HEK293 (cell line): ENCODE results near the gene CLIP1.
"Not testable (repeated sequence)": the region's sequence is repeated elsewhere in the genome, so short reads cannot be mapped to it uniquely, and the experiment has no call there.

Experiments
- CTCF ChIA-PET: fragments of 350-600 bp; formaldehyde crosslinking; extraction: SDS; loops from one replicate; lab custom pipeline; 2021; ENCODE audit warnings: antibody characterized with exemption; lab: Yijun Ruan, JAX
- POLR2A ChIA-PET: fragments of 300-600 bp; formaldehyde crosslinking; extraction: SDS; loops from one replicate; lab custom pipeline; 2020; ENCODE audit warnings: antibody characterized with exemption, inconsistent platforms; lab: Yijun Ruan, JAX
- H3K27ac ChIP-seq: fragments of 200-500 bp; sonication (Bioruptor generic); 2 replicates; pipeline ENCODE4 v1.5.1; 2014; ENCODE audit warnings: low read depth, low read length, control low read depth, inconsistent platforms; ENCODE audit errors: extremely low read depth
- H3K36me3 ChIP-seq, 2 experiments: fragments of 200-500 bp in 1 of 2; sonication (Bioruptor generic) in 1 of 2; 1 replicate in 1 of 2; 2 replicates in 1 of 2; pipeline ENCODE4 v1.5.1; 2014 to 2017; ENCODE audit warnings: inconsistent platforms in 2 of 2, low read length in 2 of 2; ENCODE audit not compliant: control insufficient read depth in 2 of 2, insufficient read depth in 1 of 2
- H3K4me1 ChIP-seq: fragments of 200-500 bp; sonication (Bioruptor generic); 2 replicates; pipeline ENCODE4 v1.5.1; 2014; ENCODE audit warnings: mild to moderate bottlenecking, low read length, inconsistent platforms; ENCODE audit not compliant: control insufficient read depth, insufficient read depth
- H3K4me3 ChIP-seq: 2 replicates; pipeline ENCODE4 v1.5.1; 2011; ENCODE audit warnings: low read depth, mild to moderate bottlenecking, control low read depth, low read length, moderate library complexity
- H3K9me3 ChIP-seq: fragments of 200-500 bp; sonication (Bioruptor generic); 2 replicates; pipeline ENCODE4 v1.5.1; 2014; ENCODE audit warnings: low read depth, low read length, inconsistent platforms; ENCODE audit not compliant: control insufficient read depth, insufficient read depth
- FEZF1 ChIP-seq: fragments of 450-650 bp; formaldehyde crosslinking; IDR thresholded peaks from 2 replicates; pipeline ENCODE4 v1.5.1; 2016; ENCODE audit warnings: missing biosample characterization, missing genetic modification characterization
- MYNN ChIP-seq: fragments of 450-650 bp; formaldehyde crosslinking; IDR thresholded peaks from 2 replicates; pipeline ENCODE4 v1.5.1; 2016; ENCODE audit warnings: missing biosample characterization, missing genetic modification characterization, borderline replicate concordance
- OSR2 ChIP-seq: fragments of 450-650 bp; formaldehyde crosslinking; IDR thresholded peaks from 2 replicates; pipeline ENCODE4 v1.5.1; 2016; ENCODE audit warnings: missing biosample characterization, missing genetic modification characterization
- SP3 ChIP-seq: fragments of 450-650 bp; formaldehyde crosslinking; IDR thresholded peaks from 2 replicates; pipeline ENCODE4 v1.5.1; 2016; ENCODE audit warnings: missing biosample characterization, missing genetic modification characterization
- ZFP69B ChIP-seq: fragments of 450-650 bp; formaldehyde crosslinking; IDR thresholded peaks from 2 replicates; pipeline ENCODE4 v1.5.1; 2016; ENCODE audit warnings: missing biosample characterization, missing genetic modification characterization
- ZIC2 ChIP-seq: fragments of 450-650 bp; formaldehyde crosslinking; IDR thresholded peaks from 2 replicates; pipeline ENCODE4 v1.5.1; 2016; ENCODE audit warnings: missing biosample characterization, missing genetic modification characterization
- ZNF112 ChIP-seq: fragments of 450-650 bp; formaldehyde crosslinking; IDR thresholded peaks from 2 replicates; pipeline ENCODE4 v1.5.0; 2017; ENCODE audit warnings: missing biosample characterization, missing genetic modification characterization
- ZNF121 ChIP-seq: fragments of 450-650 bp; formaldehyde crosslinking; IDR thresholded peaks from 2 replicates; pipeline ENCODE4 v1.5.1; 2016; ENCODE audit warnings: missing biosample characterization, missing genetic modification characterization
- ZNF18 ChIP-seq: fragments of 450-650 bp; formaldehyde crosslinking; IDR thresholded peaks from 2 replicates; pipeline ENCODE4 v1.5.1; 2016; ENCODE audit warnings: missing biosample characterization, missing genetic modification characterization
- ZNF202 ChIP-seq: fragments of 450-650 bp; formaldehyde crosslinking; IDR thresholded peaks from 2 replicates; pipeline ENCODE4 v1.5.1; 2016; ENCODE audit warnings: missing biosample characterization, missing genetic modification characterization, borderline replicate concordance
- ZNF214 ChIP-seq: fragments of 450-650 bp; formaldehyde crosslinking; IDR thresholded peaks from 2 replicates; pipeline ENCODE4 v1.5.1; 2017; ENCODE audit warnings: missing biosample characterization, mild to moderate bottlenecking, missing genetic modification characterization, borderline replicate concordance
- ZNF335 ChIP-seq: fragments of 450-650 bp; formaldehyde crosslinking; conservative IDR thresholded peaks from 2 replicates; pipeline ENCODE4 v1.5.1; 2016; ENCODE audit warnings: missing biosample characterization, missing genetic modification characterization
- ZNF391 ChIP-seq: fragments of 450-650 bp; formaldehyde crosslinking; IDR thresholded peaks from 2 replicates; pipeline ENCODE4 v1.5.1; 2016; ENCODE audit warnings: low read depth, missing biosample characterization, missing genetic modification characterization, borderline replicate concordance
- ZNF394 ChIP-seq: fragments of 450-650 bp; formaldehyde crosslinking; IDR thresholded peaks from 2 replicates; pipeline ENCODE4 v1.5.1; 2016; ENCODE audit warnings: missing biosample characterization, missing genetic modification characterization, mild to moderate bottlenecking, moderate library complexity, borderline replicate concordance
- ZNF529 ChIP-seq: fragments of 450-650 bp; formaldehyde crosslinking; IDR thresholded peaks from 2 replicates; pipeline ENCODE4 v1.5.1; 2017; ENCODE audit warnings: missing genetic modification characterization, missing biosample characterization; ENCODE audit not compliant: insufficient replicate concordance
- ZNF580 ChIP-seq: fragments of 450-650 bp; formaldehyde crosslinking; IDR thresholded peaks from 2 replicates; pipeline ENCODE4 v1.5.1; 2016; ENCODE audit warnings: missing biosample characterization, missing genetic modification characterization
- ZNF624 ChIP-seq: fragments of 450-650 bp; formaldehyde crosslinking; IDR thresholded peaks from 2 replicates; pipeline ENCODE4 v1.5.1; 2017; ENCODE audit warnings: missing biosample characterization, missing genetic modification characterization
- ZSCAN16 ChIP-seq: fragments of 450-650 bp; formaldehyde crosslinking; IDR thresholded peaks from 2 replicates; pipeline ENCODE4 v1.5.1; 2016; ENCODE audit warnings: missing biosample characterization, missing genetic modification characterization
- TF ChIP-seq, protein P1 (sequence below): fragments of 450-650 bp; formaldehyde crosslinking; conservative IDR thresholded peaks from 2 replicates; pipeline ENCODE4 v1.5.1; 2016; ENCODE audit warnings: low read depth, missing biosample characterization, missing genetic modification characterization
- TF ChIP-seq, protein P2 (sequence below): fragments of 450-650 bp; formaldehyde crosslinking; IDR thresholded peaks from 2 replicates; pipeline ENCODE4 v1.5.1; 2017; ENCODE audit warnings: missing biosample characterization, missing genetic modification characterization
- TF ChIP-seq, protein P3 (sequence below): fragments of 450-650 bp; formaldehyde crosslinking; IDR thresholded peaks from 2 replicates; pipeline ENCODE4 v1.5.1; 2016; ENCODE audit warnings: missing biosample characterization, missing genetic modification characterization

The CLIP1 gene

DNA sequence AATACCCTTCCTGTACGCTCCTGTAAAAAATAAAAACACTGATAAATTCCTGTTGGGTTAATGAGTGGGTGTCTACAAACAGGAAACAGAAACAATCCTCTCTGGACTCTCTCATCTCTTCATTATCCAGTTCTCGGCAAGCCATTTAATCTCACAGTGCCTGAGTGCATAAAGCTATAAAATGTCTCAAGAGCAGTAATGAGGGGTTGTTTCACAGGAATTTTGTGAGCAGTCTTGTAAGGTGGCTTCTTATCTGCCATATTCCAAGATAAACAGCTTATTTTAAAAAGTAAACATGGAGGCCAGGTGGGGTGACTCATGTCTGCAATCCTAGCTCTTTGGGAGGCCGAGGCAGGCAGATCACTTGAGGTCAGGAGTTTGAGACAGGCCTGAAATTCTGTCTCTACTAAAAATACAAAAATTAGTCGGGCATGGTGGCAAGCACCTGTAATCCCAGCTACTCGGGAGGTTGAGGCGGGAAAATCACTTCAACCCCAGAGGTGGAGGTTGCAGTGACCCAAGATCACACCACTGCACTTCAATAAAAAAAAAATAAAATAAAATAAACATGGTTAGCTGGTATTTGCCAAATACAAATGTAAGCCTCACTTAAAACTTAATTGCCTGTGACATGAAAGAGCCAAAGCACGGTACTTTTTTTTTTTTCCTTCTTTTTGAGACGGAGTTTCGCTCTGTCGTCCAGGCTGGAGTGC, 54.0 kb downstream of the CLIP1 start (continued):
- TF ChIP-seq FEZF1 (tag by site-specific recombination) (peak; percentile 99), ZNF391 (tag by site-specific recombination) (peak; percentile 89; the same call in 1 of the 2 replicates), ZNF335 (tag by site-specific recombination) (peak; percentile 99), SP3 (tag by site-specific recombination) (peak; percentile 29), ZFP69B (tag by site-specific recombination) (peak; percentile 67), ZNF529 (no peak), ZNF394 (peak; percentile 75), ZIC2 (tag by site-specific recombination) (peak; percentile 9; the same call in 1 of the 2 replicates), OSR2 (tag by site-specific recombination) (peak; percentile 96)
- TF ChIP-seq, protein P1, sequence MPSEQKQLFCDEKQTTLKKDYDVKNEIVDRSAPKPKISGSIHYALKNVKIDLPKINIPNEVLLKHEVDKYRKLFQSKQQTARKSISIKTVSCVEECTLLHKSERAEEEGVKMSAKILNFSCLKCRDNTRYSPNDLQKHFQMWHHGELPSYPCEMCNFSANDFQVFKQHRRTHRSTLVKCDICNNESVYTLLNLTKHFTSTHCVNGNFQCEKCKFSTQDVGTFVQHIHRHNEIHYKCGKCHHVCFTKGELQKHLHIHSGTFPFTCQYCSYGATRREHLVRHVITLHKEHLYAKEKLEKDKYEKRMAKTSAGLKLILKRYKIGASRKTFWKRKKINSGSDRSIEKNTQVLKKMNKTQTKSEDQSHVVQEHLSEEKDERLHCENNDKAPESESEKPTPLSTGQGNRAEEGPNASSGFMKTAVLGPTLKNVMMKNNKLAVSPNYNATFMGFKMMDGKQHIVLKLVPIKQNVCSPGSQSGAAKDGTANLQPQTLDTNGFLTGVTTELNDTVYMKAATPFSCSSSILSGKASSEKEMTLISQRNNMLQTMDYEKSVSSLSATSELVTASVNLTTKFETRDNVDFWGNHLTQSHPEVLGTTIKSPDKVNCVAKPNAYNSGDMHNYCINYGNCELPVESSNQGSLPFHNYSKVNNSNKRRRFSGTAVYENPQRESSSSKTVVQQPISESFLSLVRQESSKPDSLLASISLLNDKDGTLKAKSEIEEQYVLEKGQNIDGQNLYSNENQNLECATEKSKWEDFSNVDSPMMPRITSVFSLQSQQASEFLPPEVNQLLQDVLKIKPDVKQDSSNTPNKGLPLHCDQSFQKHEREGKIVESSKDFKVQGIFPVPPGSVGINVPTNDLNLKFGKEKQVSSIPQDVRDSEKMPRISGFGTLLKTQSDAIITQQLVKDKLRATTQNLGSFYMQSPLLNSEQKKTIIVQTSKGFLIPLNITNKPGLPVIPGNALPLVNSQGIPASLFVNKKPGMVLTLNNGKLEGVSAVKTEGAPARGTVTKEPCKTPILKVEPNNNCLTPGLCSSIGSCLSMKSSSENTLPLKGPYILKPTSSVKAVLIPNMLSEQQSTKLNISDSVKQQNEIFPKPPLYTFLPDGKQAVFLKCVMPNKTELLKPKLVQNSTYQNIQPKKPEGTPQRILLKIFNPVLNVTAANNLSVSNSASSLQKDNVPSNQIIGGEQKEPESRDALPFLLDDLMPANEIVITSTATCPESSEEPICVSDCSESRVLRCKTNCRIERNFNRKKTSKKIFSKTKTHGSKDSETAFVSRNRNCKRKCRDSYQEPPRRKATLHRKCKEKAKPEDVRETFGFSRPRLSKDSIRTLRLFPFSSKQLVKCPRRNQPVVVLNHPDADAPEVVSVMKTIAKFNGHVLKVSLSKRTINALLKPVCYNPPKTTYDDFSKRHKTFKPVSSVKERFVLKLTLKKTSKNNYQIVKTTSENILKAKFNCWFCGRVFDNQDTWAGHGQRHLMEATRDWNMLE (tag by site-specific recombination): 0 out of 2 replicates have a peak, but pooled peaks have one; percentile 23

GRCh38 chr12:122367632-122368031, 54.8 kb downstream of the CLIP1 start:
- H3K4me3 ChIP-seq, H3K9me3 ChIP-seq, H3K36me3 ChIP-seq, POLR2A ChIA-PET: not testable (repeated sequence)
- CTCF ChIA-PET: interaction anchor here (2.0 to 2.6 kb wide), 3 partner anchors 11 to 32 kb away, joined by 6 to 13 read pairs (median 8); no protein-coding TSS in a partner anchor
- Histone ChIP-seq H3K4me1 (peaks cover 17% of the 10 kb centered on the region), H3K27ac (peak overlapping the region; percentile 62)
- TF ChIP-seq ZNF121 (tag by site-specific recombination) (peak; percentile 100), ZNF580 (tag by site-specific recombination) (0 out of 2 replicates have a peak, but pooled peaks have one; percentile 59)

- H3K4me1 ChIP-seq: peaks cover 17% of the 10 kb centered on the region
- no peaks in the 10 kb centered on the region for H3K9me3 ChIP-seq
- H3K36me3 ChIP-seq: peaks cover 0 to 4% of the 10 kb centered on the region in 2 experiments
- H3K27ac ChIP-seq: 0 out of 2 replicates have a peak overlapping the region, but pooled peaks have one; percentile 62
- POLR2A ChIA-PET: no interaction called here
- H3K4me3 ChIP-seq: no peak overlapping the region
- CTCF ChIA-PET: interaction anchor here (2.0 to 2.6 kb wide), 2 partner anchors 11 to 31 kb away, joined by 6 to 13 read pairs; no protein-coding TSS in a partner anchor
- TF ChIP-seq, protein P2, sequence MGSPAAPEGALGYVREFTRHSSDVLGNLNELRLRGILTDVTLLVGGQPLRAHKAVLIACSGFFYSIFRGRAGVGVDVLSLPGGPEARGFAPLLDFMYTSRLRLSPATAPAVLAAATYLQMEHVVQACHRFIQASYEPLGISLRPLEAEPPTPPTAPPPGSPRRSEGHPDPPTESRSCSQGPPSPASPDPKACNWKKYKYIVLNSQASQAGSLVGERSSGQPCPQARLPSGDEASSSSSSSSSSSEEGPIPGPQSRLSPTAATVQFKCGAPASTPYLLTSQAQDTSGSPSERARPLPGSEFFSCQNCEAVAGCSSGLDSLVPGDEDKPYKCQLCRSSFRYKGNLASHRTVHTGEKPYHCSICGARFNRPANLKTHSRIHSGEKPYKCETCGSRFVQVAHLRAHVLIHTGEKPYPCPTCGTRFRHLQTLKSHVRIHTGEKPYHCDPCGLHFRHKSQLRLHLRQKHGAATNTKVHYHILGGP (tag by site-specific recombination): no peak
- TF ChIP-seq MYNN (no peak), ZSCAN16 (tag by site-specific recombination) (no peak), ZNF18 (no peak), ZNF624 (tag by site-specific recombination) (no peak), ZNF112 (tag by site-specific recombination) (no peak), ZNF214 (tag by site-specific recombination) (no peak), ZNF202 (tag by site-specific recombination) (no peak)
- TF ChIP-seq, protein P3, sequence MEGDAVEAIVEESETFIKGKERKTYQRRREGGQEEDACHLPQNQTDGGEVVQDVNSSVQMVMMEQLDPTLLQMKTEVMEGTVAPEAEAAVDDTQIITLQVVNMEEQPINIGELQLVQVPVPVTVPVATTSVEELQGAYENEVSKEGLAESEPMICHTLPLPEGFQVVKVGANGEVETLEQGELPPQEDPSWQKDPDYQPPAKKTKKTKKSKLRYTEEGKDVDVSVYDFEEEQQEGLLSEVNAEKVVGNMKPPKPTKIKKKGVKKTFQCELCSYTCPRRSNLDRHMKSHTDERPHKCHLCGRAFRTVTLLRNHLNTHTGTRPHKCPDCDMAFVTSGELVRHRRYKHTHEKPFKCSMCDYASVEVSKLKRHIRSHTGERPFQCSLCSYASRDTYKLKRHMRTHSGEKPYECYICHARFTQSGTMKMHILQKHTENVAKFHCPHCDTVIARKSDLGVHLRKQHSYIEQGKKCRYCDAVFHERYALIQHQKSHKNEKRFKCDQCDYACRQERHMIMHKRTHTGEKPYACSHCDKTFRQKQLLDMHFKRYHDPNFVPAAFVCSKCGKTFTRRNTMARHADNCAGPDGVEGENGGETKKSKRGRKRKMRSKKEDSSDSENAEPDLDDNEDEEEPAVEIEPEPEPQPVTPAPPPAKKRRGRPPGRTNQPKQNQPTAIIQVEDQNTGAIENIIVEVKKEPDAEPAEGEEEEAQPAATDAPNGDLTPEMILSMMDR (tag by site-specific recombination): no peak
These were observed 55.6 kb downstream of the CLIP1 start for GRCh38 chr12:122366685-122367475.
